Measurements from ENCODE around the gene TFB1M.
A peak's percentile ranks its signal among the peaks of the same experiment; 100 is the strongest.
"Not testable (repeated sequence)": the region's sequence is repeated elsewhere in the genome, so short reads cannot be mapped to it uniquely, and the experiment has no call there.

Gene TFB1M

GRCh38 chr6:155314092-155314772 is at the start of gene TFB1M:
TSS of gene TFB1M (minus strand) at chr6:155314484. CDS start at chr6:155314428, 56 bp downstream.
- peak; percentile 95 for DNase-seq (ENCODE audit: low spot score)

DNA sequence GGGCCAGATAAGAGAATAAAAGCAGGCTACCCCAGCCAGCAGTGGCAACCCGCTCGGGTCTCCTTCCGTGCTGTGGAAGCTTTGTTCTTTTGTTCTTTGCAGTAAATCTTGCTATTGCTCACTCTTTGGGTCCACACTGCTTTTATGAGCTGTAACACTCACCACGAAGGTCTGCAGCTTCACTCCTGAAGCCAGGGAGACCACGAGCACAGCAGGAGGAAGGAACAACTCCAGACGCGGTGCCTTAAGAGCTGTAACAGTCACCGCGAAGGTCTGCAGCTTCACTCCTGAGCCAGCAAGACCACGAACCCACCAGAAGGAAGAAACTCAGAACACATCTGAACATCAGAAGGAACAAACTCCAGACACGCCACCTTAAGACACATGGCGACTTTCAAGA is 49.7 kb upstream of the TFB1M start:
- not testable (repeated sequence) for DNase-seq (ENCODE audit: low spot score)

- DNase-seq (ENCODE audit: low spot score), result not testable (repeated sequence)
Observed at GRCh38 chr6:155362968-155363632, 48.8 kb upstream of the TFB1M start.

GRCh38 chr6:155354167-155354566 is 39.9 kb upstream of the TFB1M start:
- no peak for DNase-seq (ENCODE audit: low spot score)

DNA sequence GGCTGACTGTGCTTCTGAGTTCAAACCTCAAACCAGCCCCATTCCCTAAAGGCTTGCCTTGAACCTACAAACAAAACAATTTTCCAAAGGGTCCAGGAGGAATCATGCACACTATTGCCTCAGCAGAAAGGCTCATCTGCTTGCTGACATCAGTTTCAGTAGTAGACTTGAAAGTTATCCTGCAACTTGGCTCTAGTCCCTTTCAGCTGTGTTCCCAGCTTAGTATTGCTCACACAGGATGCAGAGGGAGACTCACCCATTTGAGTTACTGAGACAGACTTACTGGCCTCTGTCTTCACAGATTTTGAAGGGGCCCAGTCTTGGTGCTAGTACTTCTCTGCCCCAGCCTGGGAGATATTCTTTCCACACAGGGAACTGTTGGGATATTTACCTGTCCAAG is 38.5 kb upstream of the TFB1M start:
- no peak for DNase-seq (ENCODE audit: low spot score)

DNA sequence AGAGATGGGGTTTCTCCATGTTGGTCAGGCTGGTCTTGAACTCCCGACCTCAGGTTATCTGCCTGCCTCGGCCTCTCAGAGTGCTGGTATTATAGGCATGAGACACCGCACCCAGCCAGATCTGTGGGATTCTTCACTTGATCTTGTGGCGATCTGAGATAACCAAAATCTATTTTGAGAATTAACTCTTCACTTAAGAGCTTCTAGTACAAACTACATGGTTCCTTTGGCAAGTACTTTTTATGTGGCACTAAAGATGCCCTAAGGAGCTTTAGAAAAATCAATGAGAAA is 37.8 kb upstream of the TFB1M start:
- no peak for DNase-seq (ENCODE audit: low spot score)

DNA sequence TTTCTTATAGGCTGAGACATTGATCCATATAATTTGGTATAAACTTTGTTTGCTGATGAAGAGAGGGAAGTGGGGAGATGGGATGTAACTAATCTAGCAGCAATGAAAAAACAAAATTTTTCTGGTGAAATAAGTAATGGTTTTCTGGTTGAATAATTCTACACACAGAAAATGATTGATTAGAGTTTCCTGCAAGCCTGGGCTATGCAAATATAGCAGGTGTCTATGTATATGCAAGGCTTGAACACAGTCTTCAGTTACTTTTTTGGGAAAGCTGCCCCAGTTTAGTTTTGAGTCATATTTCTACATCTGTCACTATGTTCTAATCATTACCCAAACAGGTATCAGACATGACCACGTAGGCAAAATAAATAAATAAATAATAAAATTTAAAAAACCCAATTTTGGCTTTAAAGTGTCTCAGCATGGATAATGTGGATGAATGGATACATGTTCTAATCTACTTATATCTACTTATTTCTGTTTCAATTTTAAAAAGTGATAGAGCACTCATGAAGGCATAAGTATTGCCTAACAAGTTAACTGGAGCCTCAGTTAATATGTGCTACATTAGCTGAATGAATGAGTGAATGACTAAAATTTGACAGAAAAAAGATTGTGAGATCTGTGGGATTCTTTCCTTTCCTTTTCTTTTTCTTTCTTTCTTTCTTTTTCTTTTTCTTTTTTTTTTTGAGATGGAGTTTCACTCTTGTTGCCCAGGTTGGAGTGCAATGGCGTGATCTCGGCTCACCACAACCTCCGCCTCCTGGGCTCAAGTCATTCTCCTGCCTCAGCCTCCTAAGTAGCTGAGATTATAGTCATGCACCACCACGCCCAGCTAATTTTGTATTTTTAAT is 37.2 kb upstream of the TFB1M start:
- no peak for DNase-seq (ENCODE audit: low spot score)

DNA sequence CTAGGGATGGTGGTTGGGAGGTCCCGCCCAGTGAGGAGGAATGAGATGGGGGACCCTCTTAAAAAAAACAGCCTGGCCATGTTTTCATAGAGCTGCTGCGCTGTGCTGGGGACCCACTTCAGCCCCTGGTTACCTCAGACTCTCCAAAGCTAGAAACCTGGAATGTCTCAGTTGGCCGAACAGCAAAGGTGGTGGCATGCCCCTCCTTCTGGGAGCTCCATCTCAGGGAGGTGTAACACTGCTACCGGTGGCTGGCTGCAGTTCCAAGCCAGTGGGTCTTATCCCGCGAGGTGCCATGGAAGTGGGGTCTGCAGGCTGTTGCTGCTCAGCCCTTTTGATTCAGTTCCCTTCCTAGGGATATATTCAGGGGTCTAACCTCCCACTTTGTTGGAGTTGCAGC is 35.7 kb upstream of the TFB1M start:
- no peak for DNase-seq (ENCODE audit: low spot score)

DNA sequence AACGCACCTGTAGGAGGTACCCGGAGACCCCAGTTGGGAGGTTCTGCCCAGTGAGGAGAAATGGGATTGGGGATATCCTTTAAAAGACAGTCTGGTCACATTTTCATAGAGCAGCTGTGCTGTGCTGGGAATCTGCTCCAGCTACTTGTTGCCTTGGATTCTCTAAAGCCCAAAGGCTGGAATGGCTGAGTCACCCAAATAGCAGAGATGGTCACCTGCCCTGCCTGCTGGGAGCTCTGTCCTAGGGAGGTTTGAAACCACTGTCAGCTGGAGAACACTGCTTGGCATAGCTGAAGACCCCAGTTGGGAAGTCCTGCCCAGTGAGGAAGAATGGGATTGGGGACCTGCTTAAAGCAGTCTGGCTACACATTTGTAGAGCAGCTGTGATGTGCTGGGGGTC is 34.8 kb upstream of the TFB1M start:
- no peak for DNase-seq (ENCODE audit: low spot score)

GRCh38 chr6:155347800-155348199 is 33.5 kb upstream of the TFB1M start:
- DNase-seq (ENCODE audit: low spot score), result no peak

- DNase-seq (ENCODE audit: low spot score), result no peak
Observed at GRCh38 chr6:155346957-155347356, 32.7 kb upstream of the TFB1M start.

GRCh38 chr6:155344341-155345006 is 30.2 kb upstream of the TFB1M start:
- DNase-seq (ENCODE audit: low spot score), result no peak

- no peak for DNase-seq (ENCODE audit: low spot score)
Observed at GRCh38 chr6:155341130-155341828, 27.0 kb upstream of the TFB1M start.

- no peak for DNase-seq (ENCODE audit: low spot score)
Observed at GRCh38 chr6:155340464-155341129, 26.3 kb upstream of the TFB1M start.

GRCh38 chr6:155339929-155340328 is 25.6 kb upstream of the TFB1M start:
- not testable (repeated sequence) for DNase-seq (ENCODE audit: low spot score)

- DNase-seq (ENCODE audit: low spot score), result not testable (repeated sequence)
Observed at GRCh38 chr6:155338237-155338636, 24.0 kb upstream of the TFB1M start.

DNA sequence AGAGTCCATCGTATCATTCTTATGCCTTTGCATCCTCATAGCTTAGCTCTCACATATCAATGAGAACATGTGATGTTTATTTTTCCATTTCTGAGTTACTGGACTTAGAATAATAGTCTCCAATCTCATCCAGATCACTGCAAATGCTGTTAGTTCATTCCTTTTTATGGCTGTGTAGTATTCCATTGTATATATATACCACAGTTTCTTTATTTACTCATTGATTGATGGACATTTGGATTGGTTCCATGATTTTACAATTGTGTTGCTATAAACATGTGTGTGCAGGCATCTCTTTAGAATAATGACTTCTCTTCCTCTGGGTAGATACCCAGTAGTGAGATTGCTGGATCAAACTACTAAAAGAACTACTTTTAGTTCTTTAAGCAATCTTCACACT is 21.0 kb upstream of the TFB1M start:
- DNase-seq (ENCODE audit: low spot score), result no peak

DNA sequence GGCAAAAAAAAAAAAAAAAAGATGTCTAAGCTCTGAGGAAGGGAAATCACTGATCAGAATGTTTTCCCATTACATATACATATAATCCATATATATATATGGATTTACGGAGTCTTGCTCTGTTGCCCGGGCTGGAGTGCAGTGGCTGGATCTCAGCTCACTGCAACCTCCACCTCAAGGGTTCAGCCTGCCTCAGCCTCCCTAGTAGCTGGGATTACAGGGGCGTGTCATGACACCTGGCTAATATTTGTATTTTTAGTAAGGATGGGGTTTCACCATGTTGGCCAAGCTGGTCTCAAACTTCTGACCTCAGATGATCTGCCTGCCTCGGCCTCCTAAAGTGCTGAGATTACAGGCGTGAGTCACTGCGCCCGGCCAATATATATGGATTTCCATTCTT is 19.8 kb upstream of the TFB1M start:
- DNase-seq (ENCODE audit: low spot score), result not testable (repeated sequence)

GRCh38 chr6:155333414-155333813 is 19.1 kb upstream of the TFB1M start:
- DNase-seq (ENCODE audit: low spot score), result no peak

DNA sequence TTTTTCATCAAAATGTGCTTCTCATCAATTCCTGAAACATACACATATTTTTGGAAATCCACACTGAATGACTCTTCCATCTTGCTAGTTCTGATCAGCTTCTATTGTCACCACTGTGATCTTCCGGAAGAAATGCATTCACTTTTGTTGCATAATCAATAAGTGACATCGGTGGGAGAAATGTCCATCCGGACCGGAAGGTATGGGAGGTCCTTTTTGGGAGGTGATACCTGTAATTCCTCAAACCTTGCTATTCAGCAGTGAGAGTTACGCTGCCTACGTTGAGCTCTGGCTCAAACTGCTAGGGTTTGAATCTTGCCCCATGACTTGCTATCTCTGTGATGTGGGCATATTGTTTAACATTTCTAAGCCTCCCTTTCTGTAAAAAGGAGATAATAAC is 16.6 kb upstream of the TFB1M start:
- no peak for DNase-seq (ENCODE audit: low spot score)

- DNase-seq (ENCODE audit: low spot score), result no peak
Observed at GRCh38 chr6:155330133-155330734, 15.9 kb upstream of the TFB1M start.

Data from SW480 (cell line).